GM23338 (cell line): ENCODE measurements around the gene DNM1L.

ENCODE experiments used
- ETS1 ChIP-seq: IDR thresholded peaks from 2 replicates; pipeline ENCODE4 v1.6.1; 2016; ENCODE audit warnings: antibody characterized with exemption
- EZH2 ChIP-seq: fragments of 200-600 bp; sonication (generic); IDR thresholded peaks from one replicate; pipeline ENCODE4 v1.8.0; 2017; ENCODE audit warnings: antibody characterized with exemption, mild to moderate bottlenecking, low read depth; ENCODE audit not compliant: unreplicated experiment
- EZH2phosphoT487 ChIP-seq: fragments of 200-600 bp; sonication (generic); IDR thresholded peaks from one replicate; pipeline ENCODE4 v1.8.1; 2018; ENCODE audit warnings: antibody characterized with exemption; ENCODE audit not compliant: unreplicated experiment
- JUNB ChIP-seq: IDR thresholded peaks from one replicate; pipeline ENCODE4 v1.6.1; 2016; ENCODE audit warnings: antibody characterized with exemption; ENCODE audit not compliant: unreplicated experiment
- POLR2AphosphoS5 ChIP-seq: IDR thresholded peaks from 2 replicates; pipeline ENCODE4 v1.6.1; 2016; ENCODE audit warnings: antibody characterized with exemption, low read depth
- REST ChIP-seq: IDR thresholded peaks from one replicate; pipeline ENCODE4 v1.6.1; 2018; ENCODE audit warnings: antibody characterized with exemption; ENCODE audit not compliant: unreplicated experiment
- STAT1 ChIP-seq: IDR thresholded peaks from one replicate; pipeline ENCODE4 v1.6.1; 2016; ENCODE audit warnings: antibody characterized with exemption; ENCODE audit not compliant: unreplicated experiment
- ZNF331 ChIP-seq: fragments of 250-450 bp; sonication (Bioruptor Pico); IDR thresholded peaks from 2 replicates; pipeline ENCODE4 v1.5.0; 2020; ENCODE audit warnings: low read depth, mild to moderate bottlenecking, moderate library complexity
- TF ChIP-seq, protein P1 (sequence below), 2 experiments: fragments of 200-600 bp in 1 of 2; sonication (generic) in 1 of 2; conservative IDR thresholded peaks; 2 replicates each; pipeline versions ENCODE4 v1.5.1 to v1.6.1; 2016 to 2017; ENCODE audit warnings: antibody characterized with exemption in 2 of 2, low read depth in 2 of 2, mild to moderate bottlenecking in 2 of 2, moderate library complexity in 1 of 2
- TF ChIP-seq, protein P2 (sequence below): fragments of 250-450 bp; sonication (Bioruptor Pico); IDR thresholded peaks from 2 replicates; pipeline ENCODE4 v1.5.0; 2020; ENCODE audit warnings: mild to moderate bottlenecking, moderate library complexity

DNA sequence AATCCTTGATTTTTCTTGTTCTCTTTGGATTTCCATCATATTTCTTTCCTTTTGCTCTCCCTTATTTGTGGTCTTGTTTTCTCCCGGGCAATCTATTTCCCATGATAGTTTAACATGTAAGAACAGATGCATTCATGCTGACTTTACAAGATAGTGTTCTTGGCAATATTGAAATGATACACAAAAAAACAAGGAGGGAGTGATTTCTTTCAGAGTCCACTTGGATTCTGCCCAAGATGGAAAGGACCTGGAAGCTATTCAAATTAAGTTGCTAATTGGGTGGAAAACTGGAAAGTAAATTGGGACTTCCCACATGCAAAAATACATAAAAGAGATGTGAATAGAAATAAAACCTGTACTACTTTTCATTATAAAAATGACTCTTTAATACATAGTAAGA lies 91.0 kb downstream of the DNM1L start:
- TF ChIP-seq EZH2phosphoT487, result no peak
- TF ChIP-seq EZH2, result no peak
- TF ChIP-seq, protein P1, sequence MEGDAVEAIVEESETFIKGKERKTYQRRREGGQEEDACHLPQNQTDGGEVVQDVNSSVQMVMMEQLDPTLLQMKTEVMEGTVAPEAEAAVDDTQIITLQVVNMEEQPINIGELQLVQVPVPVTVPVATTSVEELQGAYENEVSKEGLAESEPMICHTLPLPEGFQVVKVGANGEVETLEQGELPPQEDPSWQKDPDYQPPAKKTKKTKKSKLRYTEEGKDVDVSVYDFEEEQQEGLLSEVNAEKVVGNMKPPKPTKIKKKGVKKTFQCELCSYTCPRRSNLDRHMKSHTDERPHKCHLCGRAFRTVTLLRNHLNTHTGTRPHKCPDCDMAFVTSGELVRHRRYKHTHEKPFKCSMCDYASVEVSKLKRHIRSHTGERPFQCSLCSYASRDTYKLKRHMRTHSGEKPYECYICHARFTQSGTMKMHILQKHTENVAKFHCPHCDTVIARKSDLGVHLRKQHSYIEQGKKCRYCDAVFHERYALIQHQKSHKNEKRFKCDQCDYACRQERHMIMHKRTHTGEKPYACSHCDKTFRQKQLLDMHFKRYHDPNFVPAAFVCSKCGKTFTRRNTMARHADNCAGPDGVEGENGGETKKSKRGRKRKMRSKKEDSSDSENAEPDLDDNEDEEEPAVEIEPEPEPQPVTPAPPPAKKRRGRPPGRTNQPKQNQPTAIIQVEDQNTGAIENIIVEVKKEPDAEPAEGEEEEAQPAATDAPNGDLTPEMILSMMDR (conservative IDR thresholded peaks at IDR 0.05; ENCODE audit: low read depth in 2 of 2), result no peak
- no peak for TF ChIP-seq POLR2AphosphoS5
- TF ChIP-seq, protein P2, sequence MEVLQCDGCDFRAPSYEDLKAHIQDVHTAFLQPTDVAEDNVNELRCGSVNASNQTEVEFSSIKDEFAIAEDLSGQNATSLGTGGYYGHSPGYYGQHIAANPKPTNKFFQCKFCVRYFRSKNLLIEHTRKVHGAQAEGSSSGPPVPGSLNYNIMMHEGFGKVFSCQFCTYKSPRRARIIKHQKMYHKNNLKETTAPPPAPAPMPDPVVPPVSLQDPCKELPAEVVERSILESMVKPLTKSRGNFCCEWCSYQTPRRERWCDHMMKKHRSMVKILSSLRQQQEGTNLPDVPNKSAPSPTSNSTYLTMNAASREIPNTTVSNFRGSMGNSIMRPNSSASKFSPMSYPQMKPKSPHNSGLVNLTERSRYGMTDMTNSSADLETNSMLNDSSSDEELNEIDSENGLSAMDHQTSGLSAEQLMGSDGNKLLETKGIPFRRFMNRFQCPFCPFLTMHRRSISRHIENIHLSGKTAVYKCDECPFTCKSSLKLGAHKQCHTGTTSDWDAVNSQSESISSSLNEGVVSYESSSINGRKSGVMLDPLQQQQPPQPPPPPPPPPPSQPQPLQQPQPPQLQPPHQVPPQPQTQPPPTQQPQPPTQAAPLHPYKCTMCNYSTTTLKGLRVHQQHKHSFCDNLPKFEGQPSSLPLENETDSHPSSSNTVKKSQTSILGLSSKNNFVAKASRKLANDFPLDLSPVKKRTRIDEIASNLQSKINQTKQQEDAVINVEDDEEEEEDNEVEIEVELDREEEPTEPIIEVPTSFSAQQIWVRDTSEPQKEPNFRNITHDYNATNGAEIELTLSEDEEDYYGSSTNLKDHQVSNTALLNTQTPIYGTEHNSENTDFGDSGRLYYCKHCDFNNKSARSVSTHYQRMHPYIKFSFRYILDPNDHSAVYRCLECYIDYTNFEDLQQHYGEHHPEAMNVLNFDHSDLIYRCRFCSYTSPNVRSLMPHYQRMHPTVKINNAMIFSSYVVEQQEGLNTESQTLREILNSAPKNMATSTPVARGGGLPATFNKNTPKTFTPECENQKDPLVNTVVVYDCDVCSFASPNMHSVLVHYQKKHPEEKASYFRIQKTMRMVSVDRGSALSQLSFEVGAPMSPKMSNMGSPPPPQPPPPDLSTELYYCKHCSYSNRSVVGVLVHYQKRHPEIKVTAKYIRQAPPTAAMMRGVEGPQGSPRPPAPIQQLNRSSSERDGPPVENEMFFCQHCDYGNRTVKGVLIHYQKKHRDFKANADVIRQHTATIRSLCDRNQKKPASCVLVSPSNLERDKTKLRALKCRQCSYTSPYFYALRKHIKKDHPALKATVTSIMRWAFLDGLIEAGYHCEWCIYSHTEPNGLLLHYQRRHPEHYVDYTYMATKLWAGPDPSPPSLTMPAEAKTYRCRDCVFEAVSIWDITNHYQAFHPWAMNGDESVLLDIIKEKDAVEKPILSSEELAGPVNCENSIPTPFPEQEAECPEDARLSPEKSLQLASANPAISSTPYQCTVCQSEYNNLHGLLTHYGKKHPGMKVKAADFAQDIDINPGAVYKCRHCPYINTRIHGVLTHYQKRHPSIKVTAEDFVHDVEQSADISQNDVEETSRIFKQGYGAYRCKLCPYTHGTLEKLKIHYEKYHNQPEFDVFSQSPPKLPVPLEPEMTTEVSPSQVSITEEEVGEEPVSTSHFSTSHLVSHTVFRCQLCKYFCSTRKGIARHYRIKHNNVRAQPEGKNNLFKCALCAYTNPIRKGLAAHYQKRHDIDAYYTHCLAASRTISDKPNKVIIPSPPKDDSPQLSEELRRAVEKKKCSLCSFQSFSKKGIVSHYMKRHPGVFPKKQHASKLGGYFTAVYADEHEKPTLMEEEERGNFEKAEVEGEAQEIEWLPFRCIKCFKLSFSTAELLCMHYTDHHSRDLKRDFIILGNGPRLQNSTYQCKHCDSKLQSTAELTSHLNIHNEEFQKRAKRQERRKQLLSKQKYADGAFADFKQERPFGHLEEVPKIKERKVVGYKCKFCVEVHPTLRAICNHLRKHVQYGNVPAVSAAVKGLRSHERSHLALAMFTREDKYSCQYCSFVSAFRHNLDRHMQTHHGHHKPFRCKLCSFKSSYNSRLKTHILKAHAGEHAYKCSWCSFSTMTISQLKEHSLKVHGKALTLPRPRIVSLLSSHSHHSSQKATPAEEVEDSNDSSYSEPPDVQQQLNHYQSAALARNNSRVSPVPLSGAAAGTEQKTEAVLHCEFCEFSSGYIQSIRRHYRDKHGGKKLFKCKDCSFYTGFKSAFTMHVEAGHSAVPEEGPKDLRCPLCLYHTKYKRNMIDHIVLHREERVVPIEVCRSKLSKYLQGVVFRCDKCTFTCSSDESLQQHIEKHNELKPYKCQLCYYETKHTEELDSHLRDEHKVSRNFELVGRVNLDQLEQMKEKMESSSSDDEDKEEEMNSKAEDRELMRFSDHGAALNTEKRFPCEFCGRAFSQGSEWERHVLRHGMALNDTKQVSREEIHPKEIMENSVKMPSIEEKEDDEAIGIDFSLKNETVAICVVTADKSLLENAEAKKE (CRISPR knock-in tag), result no peak
- no peak for TF ChIP-seq REST
- TF ChIP-seq JUNB, result no peak
- TF ChIP-seq ETS1, result no peak
- TF ChIP-seq STAT1, result no peak
- no peak for TF ChIP-seq ZNF331 (CRISPR knock-in tag)
